GM19351 (cell line): ENCODE data around the gene FHAD1.

ENCODE experiments used
- ATAC-seq: cut with Tn5 transposase; IDR thresholded peaks from one replicate; pipeline ENCODE4 v1.9.1; 2021; ENCODE audit warnings: mild to moderate bottlenecking, moderate library complexity; ENCODE audit not compliant: unreplicated experiment

The FHAD1 gene

GRCh38 chr1:15390667-15391066 is 143.6 kb downstream of the FHAD1 start:
- ATAC-seq, result no peak

GRCh38 chr1:15391366-15391765 is 144.3 kb downstream of the FHAD1 start:
- ATAC-seq, result no peak

GRCh38 chr1:15393475-15394257 is 146.6 kb downstream of the FHAD1 start:
- ATAC-seq, result no peak

DNA sequence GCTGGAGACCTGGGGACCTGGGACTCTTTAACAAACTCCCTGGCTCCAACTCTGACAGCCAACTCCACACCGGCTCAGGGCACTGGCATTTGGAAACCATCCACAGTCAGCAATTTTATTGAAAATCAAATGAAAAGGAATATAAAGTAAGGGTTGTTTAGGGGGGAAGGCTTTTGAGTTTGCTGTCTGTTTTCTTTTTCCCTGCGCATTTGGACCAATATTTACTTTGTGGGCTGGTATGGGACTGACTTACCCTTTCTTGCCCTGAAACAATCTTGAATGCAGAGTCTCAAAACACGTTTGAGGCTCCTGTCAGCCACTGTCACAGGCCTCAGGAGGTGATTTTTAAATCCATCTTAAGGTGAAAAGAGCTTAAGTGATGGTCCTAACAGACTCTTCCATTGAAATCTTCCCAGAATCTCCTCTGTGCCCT is 147.3 kb downstream of the FHAD1 start:
- ATAC-seq, result no peak

GRCh38 chr1:15397236-15397635 is 150.2 kb downstream of the FHAD1 start:
- ATAC-seq, result no peak

- no peak for ATAC-seq
These were observed 152.7 kb downstream of the FHAD1 start for GRCh38 chr1:15399710-15400109.

DNA sequence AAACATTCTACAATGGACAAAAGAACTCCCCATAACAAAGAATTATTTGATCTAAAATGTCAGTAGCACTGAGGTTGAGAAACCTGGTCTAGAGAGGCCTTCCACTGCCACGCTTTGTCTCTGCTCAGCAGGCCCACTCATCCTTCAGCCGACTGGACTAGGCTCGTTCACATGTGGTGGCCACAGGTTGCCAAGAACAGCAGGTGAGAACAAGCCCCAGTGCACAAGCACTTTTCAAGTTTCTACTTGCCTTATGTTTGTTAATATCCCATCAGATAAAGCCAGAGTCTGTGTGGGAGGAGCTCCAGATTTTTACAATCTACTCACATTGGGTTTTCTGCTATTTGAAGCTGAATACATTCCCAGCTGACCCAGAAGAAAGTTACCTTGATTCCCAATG is 153.6 kb downstream of the FHAD1 start:
- no peak for ATAC-seq

- no peak for ATAC-seq
These were observed 154.5 kb downstream of the FHAD1 start for GRCh38 chr1:15401391-15402055.

- no peak for ATAC-seq
These were observed 155.9 kb downstream of the FHAD1 start for GRCh38 chr1:15402809-15403450.

DNA sequence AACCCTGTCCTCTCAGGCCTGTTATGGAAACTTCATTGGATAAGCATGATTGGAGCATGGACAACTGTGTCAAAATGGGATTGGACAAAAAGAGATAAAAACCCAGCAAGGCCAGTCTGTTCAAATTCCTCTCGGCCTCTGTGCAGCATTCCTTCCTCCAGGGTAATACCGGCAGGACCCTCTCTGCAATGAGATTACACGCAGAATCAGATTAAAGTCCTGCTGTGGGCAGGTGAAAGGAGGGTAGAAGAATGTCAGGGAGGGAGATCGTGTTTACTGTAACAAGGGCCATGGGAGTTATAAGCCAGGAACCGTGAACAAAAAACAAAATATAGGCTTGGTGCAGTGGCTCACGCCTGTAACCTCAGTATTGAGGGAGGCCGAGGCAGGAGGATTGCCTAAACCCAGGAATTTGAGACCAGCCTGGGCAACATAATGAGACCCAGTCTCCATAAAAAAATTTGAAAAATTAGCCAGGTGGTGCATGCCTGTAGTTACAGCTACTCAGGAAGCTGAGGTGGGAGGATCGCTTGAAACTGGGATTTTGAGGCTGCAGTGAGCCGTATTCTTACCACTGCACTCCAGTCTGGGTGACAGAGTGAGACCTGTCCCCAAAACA is 157.0 kb downstream of the FHAD1 start:
- ATAC-seq, result no peak

DNA sequence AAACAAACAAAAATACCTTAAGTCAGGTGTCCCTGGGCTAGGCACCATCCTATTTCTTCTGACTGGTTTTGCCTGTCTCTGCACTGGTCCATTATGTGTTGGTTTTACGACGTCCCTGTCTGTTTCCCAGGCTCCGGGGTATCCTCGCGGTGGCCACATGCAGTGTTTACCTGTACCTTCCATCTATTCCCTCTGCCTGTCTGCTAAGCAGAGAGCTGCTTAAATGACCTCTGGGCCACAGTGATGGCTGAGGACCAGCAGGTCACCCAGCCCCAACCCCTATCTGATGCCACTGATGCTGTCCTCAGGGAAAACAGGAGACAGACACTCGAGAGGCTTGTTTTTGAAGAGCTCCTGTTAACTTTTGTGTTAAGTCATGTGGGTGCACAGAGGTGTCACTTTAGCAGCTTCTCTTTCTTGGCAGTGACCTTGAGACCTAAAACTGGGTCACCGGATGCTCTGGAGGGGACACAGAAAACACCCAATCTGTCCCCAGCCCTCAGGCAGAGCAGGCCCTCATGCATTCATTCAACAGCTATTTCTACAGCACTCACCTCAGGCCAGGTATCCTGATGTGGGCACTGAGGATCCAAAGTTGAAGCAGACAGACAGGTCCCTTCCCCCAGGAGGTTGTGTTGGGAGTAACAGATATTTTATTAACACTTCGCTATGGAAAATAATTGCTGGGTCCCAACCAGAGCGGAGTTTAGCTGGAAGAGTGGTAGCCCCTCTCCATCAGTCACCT is 158.3 kb downstream of the FHAD1 start:
- ATAC-seq, result no peak

DNA sequence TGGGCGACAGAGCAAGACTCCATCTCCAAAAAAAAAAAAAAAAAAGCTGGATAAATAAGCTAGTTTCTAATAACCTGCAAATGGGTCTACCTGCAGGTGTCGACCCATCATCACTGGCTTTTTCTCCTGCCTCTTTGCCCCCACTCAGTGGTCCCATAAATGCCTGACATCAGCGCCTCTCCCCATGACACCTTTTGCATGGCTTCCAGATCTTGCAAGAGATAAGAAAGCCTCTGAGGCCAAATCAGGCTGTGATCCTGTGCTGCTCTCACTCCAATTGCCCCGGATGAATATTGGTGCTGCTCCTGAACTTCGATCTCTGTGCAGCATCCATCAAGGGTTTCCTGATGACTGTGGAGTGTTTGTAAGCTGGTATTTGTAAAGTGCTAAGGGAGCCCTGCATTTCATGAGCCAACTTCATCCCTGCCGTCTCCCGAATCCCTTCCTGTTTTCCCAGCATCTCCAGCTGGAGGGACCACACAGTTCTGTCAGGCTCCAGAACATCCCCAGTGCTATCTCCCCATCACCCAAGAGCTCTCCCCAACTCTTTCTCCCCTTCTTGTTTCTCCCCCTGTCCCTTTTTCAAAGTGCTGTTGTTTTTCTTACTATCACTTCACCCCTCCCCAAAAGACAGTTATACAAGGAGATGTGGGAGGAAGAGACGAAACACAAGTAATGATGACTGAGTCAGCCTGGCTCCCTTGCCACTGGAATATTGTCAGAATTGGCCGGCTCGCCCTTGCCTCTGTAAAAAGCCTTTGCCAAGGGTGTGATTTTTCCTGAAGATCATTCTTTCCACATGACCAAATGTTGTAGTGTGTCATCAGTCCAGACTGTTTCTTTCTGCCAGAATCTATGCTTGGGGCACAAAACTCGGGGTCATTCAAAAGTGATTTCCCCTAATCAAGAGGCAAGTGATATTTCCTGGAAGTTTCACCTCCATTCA is 159.9 kb downstream of the FHAD1 start:
- ATAC-seq, result no peak

- no peak for ATAC-seq
These were observed 160.6 kb downstream of the FHAD1 start for GRCh38 chr1:15407580-15407979.

DNA sequence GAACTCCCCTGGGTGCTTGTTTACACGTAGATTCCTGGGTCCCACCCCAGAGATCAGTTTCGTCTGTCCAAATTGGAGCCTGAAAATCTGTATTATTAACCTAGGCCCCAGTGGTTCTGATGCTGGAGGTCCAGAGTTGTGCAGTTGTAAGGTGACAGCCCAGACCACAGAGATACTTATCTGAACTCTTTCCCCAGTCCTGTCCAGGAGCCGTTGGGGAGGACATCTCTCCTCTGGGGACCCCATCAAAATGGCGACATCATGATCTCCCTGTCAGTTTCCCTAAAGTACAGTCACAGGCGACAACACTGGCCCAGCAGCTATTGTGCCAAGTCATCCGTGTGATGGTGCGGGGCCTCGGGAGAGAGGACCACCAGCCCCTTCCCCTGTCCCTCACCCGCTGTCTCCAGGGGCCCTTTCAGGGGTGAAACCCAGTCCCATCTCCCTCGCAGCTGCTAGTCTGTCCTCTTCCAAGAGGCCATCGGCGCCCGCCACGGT is 161.9 kb downstream of the FHAD1 start:
- no peak for ATAC-seq

DNA sequence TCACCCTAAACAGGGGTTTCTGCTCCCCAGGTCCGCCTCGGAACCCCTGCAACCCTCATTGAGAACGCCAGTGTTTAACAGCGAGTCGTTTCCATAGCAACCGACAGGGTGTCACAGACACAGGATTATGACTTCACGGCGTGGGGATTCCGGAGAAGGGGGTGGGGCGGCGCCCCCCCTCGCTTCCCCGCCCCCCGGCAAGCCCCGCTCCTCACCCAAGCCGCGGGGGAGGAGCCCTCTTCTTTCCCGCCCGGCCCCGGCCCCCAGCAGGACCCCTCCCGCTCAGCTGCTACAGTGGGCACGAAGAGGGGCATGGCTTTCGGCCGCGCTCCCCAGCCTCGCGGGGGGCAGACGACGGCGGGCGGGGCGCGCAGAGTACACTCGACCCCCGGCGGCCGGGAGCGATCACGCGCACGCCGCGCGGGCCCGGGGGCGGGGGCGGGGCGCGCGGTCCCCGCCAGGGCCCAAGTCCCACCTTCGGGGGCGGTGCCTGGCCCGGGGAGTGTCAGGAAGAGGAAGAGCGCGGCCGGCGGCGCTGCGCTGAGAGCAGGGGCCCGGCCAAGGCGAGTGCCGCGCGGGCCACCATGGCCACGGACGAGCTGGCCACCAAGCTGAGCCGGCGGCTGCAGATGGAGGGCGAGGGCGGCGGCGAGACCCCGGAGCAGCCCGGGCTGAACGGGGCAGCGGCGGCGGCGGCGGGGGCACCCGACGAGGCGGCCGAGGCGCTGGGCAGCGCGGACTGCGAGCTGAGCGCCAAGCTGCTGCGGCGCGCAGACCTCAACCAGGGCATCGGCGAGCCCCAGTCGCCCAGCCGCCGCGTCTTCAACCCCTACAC is 162.6 kb downstream of the FHAD1 start, which contains the start of gene EFHD2:
Gene EFHD2, plus strand, starts transcription at position 501 of the 835 bp plus-strand sequence. Its CDS starts 84 bp downstream, at position 585.
- peak; percentile 78 for ATAC-seq

GRCh38 chr1:15410223-15410883 is 163.3 kb downstream of the FHAD1 start:
- no peak for ATAC-seq

DNA sequence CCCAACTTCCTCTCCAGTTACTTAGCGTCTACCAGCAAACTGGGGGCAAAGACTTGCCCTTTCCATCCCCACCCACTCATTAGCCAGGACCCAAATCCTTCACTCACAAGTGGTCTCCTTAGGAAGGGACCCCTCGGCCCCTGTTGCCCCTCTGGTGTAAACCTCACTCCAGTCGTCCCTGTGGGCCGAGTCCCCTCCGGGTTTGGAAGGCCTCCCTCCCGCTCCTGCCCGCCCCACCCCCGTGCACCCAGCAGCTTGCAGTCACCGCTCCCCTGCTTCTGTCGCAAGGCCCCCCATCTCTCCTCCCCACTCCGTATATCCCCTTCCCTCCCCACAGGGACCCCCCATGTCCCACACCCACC is 163.8 kb downstream of the FHAD1 start:
- ATAC-seq, result no peak

- peak; percentile 49 for ATAC-seq
These were observed 164.6 kb downstream of the FHAD1 start for GRCh38 chr1:15411593-15412137.
